PFSK-1 (cell line): ENCODE results near the gene DSG4. TPM values are rescaled to one million over a fixed set of nuclear protein-coding genes. Genes with fewer than 3 reads are reported as not detected.

ENCODE experiments used
- FOXP2 ChIP-seq: optimal IDR thresholded peaks from 2 replicates; pipeline ENCODE3; 2011; ENCODE audit warnings: borderline replicate concordance, control low read depth, inconsistent platforms; ENCODE audit not compliant: insufficient read depth; ENCODE audit errors: extremely low read length, extremely low read depth
- POLR2AphosphoS5 ChIP-seq: IDR thresholded peaks from 2 replicates; pipeline ENCODE4 v1.6.1; 2012; ENCODE audit warnings: low read depth, mild to moderate bottlenecking, control low read depth, low read length, moderate library complexity
- SIN3A ChIP-seq: IDR thresholded peaks from 2 replicates; pipeline ENCODE4 v1.6.1; 2012; ENCODE audit warnings: mild to moderate bottlenecking, low read length, moderate library complexity, borderline replicate concordance; ENCODE audit not compliant: insufficient read depth
- TAF1 ChIP-seq: IDR thresholded peaks from 2 replicates; pipeline ENCODE4 v1.6.1; 2012; ENCODE audit warnings: low read length, control low read depth, borderline replicate concordance; ENCODE audit not compliant: insufficient read depth
- polyA plus RNA-seq: library from polyadenylated mRNA; unstranded; fragments of >200 nt; gene quantifications from one replicate; pipeline ENCODE4 v1.2.1, GENCODE V29; 2012; ENCODE audit warnings: low read depth, missing spikeins; ENCODE audit not compliant: insufficient read length
- TF ChIP-seq, protein P1 (sequence below), 2 experiments: IDR thresholded peaks; 2 replicates each; pipeline versions ENCODE4 v1.6.1 to v1.8.0; 2011 to 2012; ENCODE audit warnings: low read depth in 2 of 2, low read length in 2 of 2, control low read depth in 1 of 2, inconsistent platforms in 1 of 2, mild to moderate bottlenecking in 1 of 2, moderate library complexity in 1 of 2; ENCODE audit not compliant: insufficient read depth in 1 of 2

Gene DSG4, protein sequence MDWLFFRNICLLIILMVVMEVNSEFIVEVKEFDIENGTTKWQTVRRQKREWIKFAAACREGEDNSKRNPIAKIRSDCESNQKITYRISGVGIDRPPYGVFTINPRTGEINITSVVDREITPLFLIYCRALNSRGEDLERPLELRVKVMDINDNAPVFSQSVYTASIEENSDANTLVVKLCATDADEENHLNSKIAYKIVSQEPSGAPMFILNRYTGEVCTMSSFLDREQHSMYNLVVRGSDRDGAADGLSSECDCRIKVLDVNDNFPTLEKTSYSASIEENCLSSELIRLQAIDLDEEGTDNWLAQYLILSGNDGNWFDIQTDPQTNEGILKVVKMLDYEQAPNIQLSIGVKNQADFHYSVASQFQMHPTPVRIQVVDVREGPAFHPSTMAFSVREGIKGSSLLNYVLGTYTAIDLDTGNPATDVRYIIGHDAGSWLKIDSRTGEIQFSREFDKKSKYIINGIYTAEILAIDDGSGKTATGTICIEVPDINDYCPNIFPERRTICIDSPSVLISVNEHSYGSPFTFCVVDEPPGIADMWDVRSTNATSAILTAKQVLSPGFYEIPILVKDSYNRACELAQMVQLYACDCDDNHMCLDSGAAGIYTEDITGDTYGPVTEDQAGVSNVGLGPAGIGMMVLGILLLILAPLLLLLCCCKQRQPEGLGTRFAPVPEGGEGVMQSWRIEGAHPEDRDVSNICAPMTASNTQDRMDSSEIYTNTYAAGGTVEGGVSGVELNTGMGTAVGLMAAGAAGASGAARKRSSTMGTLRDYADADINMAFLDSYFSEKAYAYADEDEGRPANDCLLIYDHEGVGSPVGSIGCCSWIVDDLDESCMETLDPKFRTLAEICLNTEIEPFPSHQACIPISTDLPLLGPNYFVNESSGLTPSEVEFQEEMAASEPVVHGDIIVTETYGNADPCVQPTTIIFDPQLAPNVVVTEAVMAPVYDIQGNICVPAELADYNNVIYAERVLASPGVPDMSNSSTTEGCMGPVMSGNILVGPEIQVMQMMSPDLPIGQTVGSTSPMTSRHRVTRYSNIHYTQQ
- polyA plus RNA-seq, result not detected

GRCh38 chr18:31376477-31376876, at the start of gene DSG4:
Gene DSG4 (plus strand): TSS chr18:31376777. CDS start chr18:31376912, 135 bp downstream.
- TF ChIP-seq POLR2AphosphoS5, result no peak
- TF ChIP-seq TAF1, result no peak
- no peak for TF ChIP-seq FOXP2
- TF ChIP-seq, protein P1, sequence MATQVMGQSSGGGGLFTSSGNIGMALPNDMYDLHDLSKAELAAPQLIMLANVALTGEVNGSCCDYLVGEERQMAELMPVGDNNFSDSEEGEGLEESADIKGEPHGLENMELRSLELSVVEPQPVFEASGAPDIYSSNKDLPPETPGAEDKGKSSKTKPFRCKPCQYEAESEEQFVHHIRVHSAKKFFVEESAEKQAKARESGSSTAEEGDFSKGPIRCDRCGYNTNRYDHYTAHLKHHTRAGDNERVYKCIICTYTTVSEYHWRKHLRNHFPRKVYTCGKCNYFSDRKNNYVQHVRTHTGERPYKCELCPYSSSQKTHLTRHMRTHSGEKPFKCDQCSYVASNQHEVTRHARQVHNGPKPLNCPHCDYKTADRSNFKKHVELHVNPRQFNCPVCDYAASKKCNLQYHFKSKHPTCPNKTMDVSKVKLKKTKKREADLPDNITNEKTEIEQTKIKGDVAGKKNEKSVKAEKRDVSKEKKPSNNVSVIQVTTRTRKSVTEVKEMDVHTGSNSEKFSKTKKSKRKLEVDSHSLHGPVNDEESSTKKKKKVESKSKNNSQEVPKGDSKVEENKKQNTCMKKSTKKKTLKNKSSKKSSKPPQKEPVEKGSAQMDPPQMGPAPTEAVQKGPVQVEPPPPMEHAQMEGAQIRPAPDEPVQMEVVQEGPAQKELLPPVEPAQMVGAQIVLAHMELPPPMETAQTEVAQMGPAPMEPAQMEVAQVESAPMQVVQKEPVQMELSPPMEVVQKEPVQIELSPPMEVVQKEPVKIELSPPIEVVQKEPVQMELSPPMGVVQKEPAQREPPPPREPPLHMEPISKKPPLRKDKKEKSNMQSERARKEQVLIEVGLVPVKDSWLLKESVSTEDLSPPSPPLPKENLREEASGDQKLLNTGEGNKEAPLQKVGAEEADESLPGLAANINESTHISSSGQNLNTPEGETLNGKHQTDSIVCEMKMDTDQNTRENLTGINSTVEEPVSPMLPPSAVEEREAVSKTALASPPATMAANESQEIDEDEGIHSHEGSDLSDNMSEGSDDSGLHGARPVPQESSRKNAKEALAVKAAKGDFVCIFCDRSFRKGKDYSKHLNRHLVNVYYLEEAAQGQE (IDR thresholded peaks at IDR 0.05; ENCODE audit: insufficient read depth in 1 of 2, low read depth in 2 of 2, low read length in 2 of 2), result no peak
- no peak for TF ChIP-seq SIN3A

DNA sequence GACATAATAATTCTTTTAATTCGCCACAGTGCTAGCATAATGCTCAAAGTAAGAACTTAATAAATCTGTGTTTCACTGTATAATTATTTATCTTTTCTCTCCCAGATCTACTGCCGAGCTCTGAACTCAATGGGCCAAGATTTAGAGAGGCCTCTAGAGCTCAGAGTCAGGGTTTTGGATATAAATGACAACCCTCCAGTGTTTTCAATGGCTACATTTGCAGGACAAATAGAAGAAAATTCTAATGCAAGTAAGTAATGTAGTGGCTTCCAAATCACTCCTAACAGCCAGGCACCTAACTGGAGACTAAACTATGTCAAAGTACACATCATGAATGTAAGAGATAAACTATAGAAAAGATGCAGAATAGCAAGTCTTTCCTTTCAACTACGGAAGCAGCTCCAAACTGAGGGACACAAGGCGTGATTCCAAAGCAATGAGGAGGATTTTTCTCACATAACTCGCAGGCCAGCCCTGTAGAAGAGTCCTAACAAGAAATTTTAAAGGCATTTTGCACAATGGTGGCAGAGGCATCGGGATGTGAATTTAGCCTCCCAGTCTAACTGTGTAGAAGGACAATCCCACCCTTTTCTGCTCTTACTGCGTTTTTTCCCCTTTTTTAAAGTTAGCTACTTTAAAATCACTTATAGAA, 46.7 kb upstream of the DSG4 start:
- TF ChIP-seq FOXP2, result no peak
- no peak for TF ChIP-seq TAF1
- TF ChIP-seq, protein P1 (IDR thresholded peaks at IDR 0.05; ENCODE audit: insufficient read depth in 1 of 2, low read depth in 2 of 2, low read length in 2 of 2), result no peak
- TF ChIP-seq POLR2AphosphoS5, result no peak
- no peak for TF ChIP-seq SIN3A

DNA sequence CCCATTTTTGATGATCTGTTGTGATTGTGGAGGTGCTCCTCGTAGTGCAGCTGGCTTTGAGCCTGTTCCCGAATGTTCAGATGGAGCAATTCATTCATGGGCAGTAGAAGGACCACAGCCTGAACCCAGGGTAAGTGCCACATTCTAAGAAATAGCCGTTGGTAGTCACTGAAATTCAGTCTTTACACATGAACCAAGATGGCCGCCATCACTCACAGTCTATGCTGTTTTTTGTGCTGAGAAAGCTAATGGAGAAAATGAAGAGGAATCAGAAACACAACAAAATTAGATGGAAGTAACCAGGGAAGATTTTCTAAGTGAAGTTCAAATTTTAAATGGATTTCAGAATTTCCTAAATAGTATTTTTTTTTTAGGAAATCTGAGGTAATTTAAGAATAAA, 33.1 kb upstream of the DSG4 start:
- TF ChIP-seq, protein P1 (IDR thresholded peaks at IDR 0.05; ENCODE audit: insufficient read depth in 1 of 2, low read depth in 2 of 2, low read length in 2 of 2), result no peak
- TF ChIP-seq TAF1 (no peak), POLR2AphosphoS5 (no peak), SIN3A (no peak), FOXP2 (no peak)

GRCh38 chr18:31354990-31355389, 21.6 kb upstream of the DSG4 start:
- no peak for TF ChIP-seq FOXP2
- no peak for TF ChIP-seq POLR2AphosphoS5
- no peak for TF ChIP-seq TAF1
- no peak for TF ChIP-seq SIN3A

GRCh38 chr18:31356025-31356424, 20.6 kb upstream of the DSG4 start:
- TF ChIP-seq POLR2AphosphoS5, result no peak
- TF ChIP-seq SIN3A, result no peak
- no peak for TF ChIP-seq TAF1
- TF ChIP-seq FOXP2, result no peak
- TF ChIP-seq, protein P1 (IDR thresholded peaks at IDR 0.05; ENCODE audit: insufficient read depth in 1 of 2, low read depth in 2 of 2, low read length in 2 of 2), result no peak
